Epithelial cell of umbilical artery (primary cell): ENCODE measurements around the gene CALML4. TPM values are rescaled to one million over a fixed set of nuclear protein-coding genes. Genes with fewer than 3 reads are reported as not detected.

Source experiments
- total RNA-seq: library from RNA; depleted of rRNA; stranded (reverse); fragments of >200 nt; gene quantifications from 2 replicates; pipeline ENCODE4 v1.2.3, GENCODE V29; 2014

Gene CALML4
- 1.9 and 4.9 TPM in 2 replicates for total RNA-seq

GRCh38 chr15:68204776-68205557 is at the start of gene CALML4:
CALML4 (minus strand) TSS chr15:68205332; CDS start chr15:68205247, 85 bp downstream.

GRCh38 chr15:68229386-68230156 is 24.4 kb upstream of the CALML4 start, which contains the start of gene CLN6:
CLN6 (minus strand) TSS chr15:68229728; CDS start chr15:68229584, 144 bp downstream.

Other genes with a start within 250 kb of the CALML4 start
- 6.7 and 10.1 TPM in 2 replicates for gene PIAS1, start 151.0 kb downstream of the CALML4 start, total RNA-seq
- 11.0 and 13.4 TPM in 2 replicates for gene CLN6, start 24.4 kb upstream of the CALML4 start, total RNA-seq
- gene FEM1B, start 72.4 kb upstream of the CALML4 start, total RNA-seq, result 36.4 and 51.5 TPM in 2 replicates
- under 0.01 and 0.76 TPM in 2 replicates for gene ITGA11, start 226.8 kb upstream of the CALML4 start, total RNA-seq